ENCODE results near the gene CLIC6.
A peak's percentile ranks its signal among the peaks of the same experiment; 100 is the strongest.
"Not testable (repeated sequence)": the region's sequence is repeated elsewhere in the genome, so short reads cannot be mapped to it uniquely, and the experiment has no call there.

CLIC6 gene

GRCh38 chr21:34691390-34692032, 22.7 kb downstream of the CLIC6 start:
- no peak for DNase-seq (ENCODE audit: low read depth, low spot score)

GRCh38 chr21:34692458-34693020, 23.7 kb downstream of the CLIC6 start:
- DNase-seq (ENCODE audit: low read depth, low spot score) = no peak

DNA sequence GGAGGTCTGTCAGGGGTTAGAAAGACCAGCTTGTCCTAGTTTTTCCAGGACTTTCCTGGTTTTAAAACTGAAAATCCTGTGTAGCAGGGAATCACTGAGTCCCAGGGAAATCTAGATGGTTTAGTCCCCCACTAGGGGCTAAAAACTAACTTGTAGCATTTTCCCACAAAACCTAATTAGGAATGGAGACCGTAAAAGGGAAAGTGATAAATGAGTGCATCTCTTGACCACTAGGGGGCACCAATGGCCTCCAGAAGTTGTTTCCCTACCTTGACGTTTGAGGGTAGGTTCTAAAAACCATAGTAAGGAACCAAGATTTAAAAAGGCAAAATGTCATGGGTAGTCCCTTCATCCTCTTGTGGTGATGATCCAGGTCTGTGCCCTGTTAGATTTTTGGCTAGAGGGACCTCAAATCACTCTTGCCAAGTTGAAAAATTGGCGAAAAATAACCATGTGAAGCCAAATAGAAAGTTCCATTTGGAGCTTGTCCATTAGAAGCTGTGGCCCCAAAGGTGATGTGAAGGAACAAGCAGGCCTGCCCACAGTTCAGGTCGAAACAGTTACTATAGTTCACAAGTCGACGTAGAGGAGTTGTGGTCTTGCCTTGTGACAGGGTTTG, 24.5 kb downstream of the CLIC6 start:
- peak; percentile 10 for DNase-seq (ENCODE audit: low read depth, low spot score)

- DNase-seq (ENCODE audit: low read depth, low spot score) = no peak
Observed at GRCh38 chr21:34695434-34695833, 26.6 kb downstream of the CLIC6 start.

- no peak for DNase-seq (ENCODE audit: low read depth, low spot score)
Observed at GRCh38 chr21:34696121-34696520, 27.3 kb downstream of the CLIC6 start.

GRCh38 chr21:34697826-34698225, 29.0 kb downstream of the CLIC6 start:
- no peak for DNase-seq (ENCODE audit: low read depth, low spot score)

GRCh38 chr21:34698270-34699015, 29.6 kb downstream of the CLIC6 start:
- no peak for DNase-seq (ENCODE audit: low read depth, low spot score)

DNA sequence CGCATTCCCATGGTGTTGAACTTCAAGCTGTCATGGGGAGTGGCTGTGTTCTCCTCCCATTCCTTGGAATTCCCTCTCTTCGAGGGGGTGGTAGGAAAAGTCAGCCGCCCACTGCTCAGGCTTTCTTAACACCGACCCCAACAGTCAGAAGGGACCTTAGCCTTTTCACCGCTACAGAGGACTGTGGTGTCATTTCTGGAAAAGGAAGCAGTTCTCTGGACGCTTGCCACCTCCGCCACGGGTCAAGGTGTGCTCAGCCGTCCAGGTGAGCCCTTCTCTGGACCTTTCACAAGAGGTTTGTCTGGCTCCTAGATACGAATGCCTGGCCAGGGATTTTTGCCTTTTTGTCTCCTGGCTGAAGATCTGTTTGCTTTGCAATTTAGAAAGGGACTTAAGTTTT, 31.8 kb downstream of the CLIC6 start:
- no peak for DNase-seq (ENCODE audit: low read depth, low spot score)

- DNase-seq (ENCODE audit: low read depth, low spot score) = no peak
Observed at GRCh38 chr21:34701726-34702125, 32.9 kb downstream of the CLIC6 start.

- no peak for DNase-seq (ENCODE audit: low read depth, low spot score)
Observed at GRCh38 chr21:34702341-34703170, 33.8 kb downstream of the CLIC6 start.

DNA sequence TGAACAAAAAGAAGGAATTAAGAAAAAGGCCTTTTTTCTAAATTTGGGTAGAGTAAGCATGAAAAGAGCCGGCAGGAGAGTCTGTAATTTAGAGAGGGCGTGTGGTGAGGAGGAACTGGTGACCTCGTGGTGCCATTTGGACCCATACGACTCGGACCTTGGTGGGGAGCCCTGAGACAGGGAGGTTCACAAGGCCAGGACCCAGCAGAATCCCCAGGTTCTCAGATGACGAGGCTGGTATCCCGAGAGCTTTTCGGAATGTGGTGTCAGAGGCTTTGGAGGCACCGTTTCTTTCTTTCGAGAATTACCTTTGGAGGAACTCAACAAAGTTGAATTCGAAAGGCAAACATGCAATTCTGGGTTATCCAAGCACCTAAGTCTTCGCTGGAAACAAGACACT, 34.8 kb downstream of the CLIC6 start:
- no peak for DNase-seq (ENCODE audit: low read depth, low spot score)

GRCh38 chr21:34704119-34704518, 35.3 kb downstream of the CLIC6 start:
- DNase-seq (ENCODE audit: low read depth, low spot score) = no peak

DNA sequence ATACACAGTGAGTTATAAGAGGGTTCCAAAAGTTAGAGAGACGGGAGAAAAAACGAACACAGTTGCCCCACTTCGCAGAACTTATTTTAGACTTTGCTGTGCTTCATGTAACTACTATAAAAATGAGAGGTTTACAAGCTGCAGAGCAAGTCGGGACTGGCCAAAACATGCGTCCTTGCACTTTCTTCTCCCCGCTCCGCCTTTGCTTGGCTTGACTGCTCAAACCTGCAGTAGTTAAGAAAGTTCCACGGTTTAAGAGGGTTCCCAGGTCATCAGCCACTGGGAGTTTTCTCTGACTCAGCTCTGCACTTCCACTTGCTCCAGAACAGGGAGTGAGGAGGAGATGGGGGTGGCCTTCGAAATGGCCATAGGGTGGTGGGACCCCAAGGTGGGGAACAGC, 36.2 kb downstream of the CLIC6 start:
- no peak for DNase-seq (ENCODE audit: low read depth, low spot score)

DNA sequence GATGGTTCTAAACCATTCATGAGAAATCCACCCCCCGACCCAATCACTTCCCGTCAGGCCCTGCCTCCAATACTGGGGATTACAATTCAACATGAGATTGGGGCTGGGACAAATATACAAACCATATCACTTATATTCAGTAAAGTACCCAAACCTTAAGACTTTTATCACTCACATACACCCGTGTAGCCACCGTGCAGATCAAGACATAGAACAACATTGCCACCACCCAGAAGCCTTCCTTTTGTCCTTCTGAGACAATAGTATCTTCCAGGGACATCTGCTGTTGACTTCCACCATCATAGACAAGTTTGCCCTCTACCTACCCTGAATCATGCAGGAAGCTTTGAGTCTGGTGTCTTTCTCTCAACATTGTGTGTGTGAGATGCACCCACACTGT, 37.5 kb downstream of the CLIC6 start:
- no peak for DNase-seq (ENCODE audit: low read depth, low spot score)

GRCh38 chr21:34707876-34708325, 39.1 kb downstream of the CLIC6 start:
- DNase-seq (ENCODE audit: low read depth, low spot score) = no peak

GRCh38 chr21:34713621-34714020, 44.8 kb downstream of the CLIC6 start:
- no peak for DNase-seq (ENCODE audit: low read depth, low spot score)

DNA sequence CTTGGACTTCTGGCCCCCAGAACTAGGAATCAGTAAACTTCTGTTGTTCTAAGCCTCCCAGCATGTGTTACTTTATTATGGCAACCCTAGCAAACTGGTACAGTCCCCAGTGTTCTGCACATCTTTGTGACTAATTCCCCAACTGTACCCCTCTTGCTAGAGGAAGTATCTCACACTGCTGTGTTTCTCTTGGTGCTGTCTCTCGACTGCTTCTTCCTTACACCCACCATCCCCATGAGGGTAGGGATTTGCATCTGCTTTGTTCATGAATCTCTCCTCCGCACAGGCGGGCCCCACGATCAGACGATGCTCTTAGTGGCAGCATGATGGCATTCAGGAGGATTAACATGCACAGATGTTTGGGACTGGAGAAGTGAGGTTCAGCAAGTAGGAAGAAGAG, 46.7 kb downstream of the CLIC6 start:
- no peak for DNase-seq (ENCODE audit: low read depth, low spot score)

DNA sequence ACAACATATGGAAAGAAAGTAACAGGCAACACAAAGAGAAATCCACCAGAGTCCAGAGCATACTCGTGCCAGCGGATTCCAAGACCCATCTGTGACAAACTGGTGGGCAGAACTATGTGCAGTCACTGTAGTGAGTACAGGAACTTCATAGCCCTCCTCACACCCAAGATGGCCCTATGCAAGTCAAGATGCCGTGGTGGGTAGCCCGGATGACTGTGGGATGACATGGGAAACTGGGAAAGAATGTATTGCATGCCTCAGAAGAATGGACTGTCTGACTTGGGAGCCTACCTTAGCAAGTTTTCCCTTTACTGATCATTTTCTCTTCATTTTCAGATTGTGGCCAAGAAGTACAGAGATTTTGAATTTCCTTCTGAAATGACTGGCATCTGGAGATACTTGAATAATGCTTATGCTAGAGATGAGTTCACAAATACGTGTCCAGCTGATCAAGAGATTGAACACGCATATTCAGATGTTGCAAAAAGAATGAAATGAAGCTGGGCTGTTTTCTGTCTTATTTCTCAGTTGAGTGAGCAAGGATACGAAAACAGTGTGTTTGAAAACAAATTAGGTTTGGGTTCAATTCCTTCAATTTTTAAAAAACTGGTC, 47.3 kb downstream of the CLIC6 start:
- no peak for DNase-seq (ENCODE audit: low read depth, low spot score)

DNA sequence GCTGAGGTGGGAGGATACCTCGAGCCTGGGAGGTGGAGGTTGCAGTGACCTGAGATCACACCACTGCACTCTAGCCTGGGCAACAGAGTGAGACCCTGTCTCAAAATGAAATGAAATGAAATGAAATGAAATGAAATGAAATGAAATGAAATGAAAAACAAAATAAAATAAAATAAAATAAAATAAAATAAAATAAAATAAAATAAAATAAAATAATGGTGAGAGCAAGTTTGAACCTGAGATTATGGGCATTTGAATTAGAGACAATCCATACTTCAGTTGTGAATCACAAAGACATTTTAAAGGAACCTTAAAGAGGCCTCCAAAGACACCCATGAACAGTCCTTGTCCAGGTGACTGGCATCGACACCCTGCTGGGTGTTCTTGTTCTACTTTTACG, 49.7 kb downstream of the CLIC6 start:
- not testable (repeated sequence) for DNase-seq (ENCODE audit: low read depth, low spot score)

- DNase-seq (ENCODE audit: low read depth, low spot score) = no peak
Observed at GRCh38 chr21:34722684-34723300, 54.0 kb downstream of the CLIC6 start.
